ENCODE results near the gene GRM7.

GRCh38 chr3:7205962-7206361 is 345.0 kb downstream of the GRM7 start:
- TF ChIP-seq POLR2A (IDR thresholded peaks at IDR 0.05), result no peak
- no peak for TF ChIP-seq CTCF (IDR thresholded peaks at IDR 0.05)

Data from body of pancreas (tissue), 4 donors.